H9 (cell line): Measurements from ENCODE around the gene DPY19L3. TPM values are rescaled to one million over a fixed set of nuclear protein-coding genes. Genes with fewer than 3 reads are reported as not detected.
A peak's percentile ranks its signal among the peaks of the same experiment; 100 is the strongest.

Source experiments
- DNase-seq: peaks from one replicate; pipeline ENCODE4 v3.0.0-alpha.2; 2017
- H2AFZ ChIP-seq: one replicate; pipeline ENCODE4 v1.6.1; 2013; ENCODE audit warnings: mild to moderate bottlenecking, low read length, control low read depth, moderate library complexity
- H2AK5ac ChIP-seq: 2 replicates; pipeline ENCODE4 v1.6.1; 2013; ENCODE audit warnings: low read length, control low read depth, mixed read lengths; ENCODE audit not compliant: insufficient read length
- H2BK120ac ChIP-seq: one replicate; pipeline ENCODE4 v1.6.1; 2013; ENCODE audit warnings: low read depth, mild to moderate bottlenecking, low read length, control low read depth, inconsistent platforms; ENCODE audit not compliant: poor library complexity, severe bottlenecking
- H2BK12ac ChIP-seq: 2 replicates; pipeline ENCODE4 v1.6.1; 2013; ENCODE audit warnings: low read length, control low read depth, mixed read lengths, low read depth; ENCODE audit not compliant: insufficient read length
- H2BK15ac ChIP-seq: 2 replicates; pipeline ENCODE4 v1.6.1; 2013; ENCODE audit warnings: low read depth, low read length, control low read depth
- H2BK20ac ChIP-seq: one replicate; pipeline ENCODE4 v1.6.1; 2013; ENCODE audit warnings: low read depth, mild to moderate bottlenecking, low read length, control low read depth, inconsistent platforms; ENCODE audit not compliant: poor library complexity, severe bottlenecking
- H2BK5ac ChIP-seq: 2 replicates; pipeline ENCODE4 v1.6.1; 2013; ENCODE audit warnings: low read length, control low read depth, mixed read lengths; ENCODE audit not compliant: insufficient read length
- H3K14ac ChIP-seq: 2 replicates; pipeline ENCODE4 v1.6.1; 2013; ENCODE audit warnings: low read length, control low read depth; ENCODE audit not compliant: insufficient read depth
- H3K18ac ChIP-seq: 2 replicates; pipeline ENCODE4 v1.6.1; 2013; ENCODE audit warnings: low read depth, mild to moderate bottlenecking, mixed read lengths, low read length, control low read depth; ENCODE audit not compliant: insufficient read length
- H3K23ac ChIP-seq: 2 replicates; pipeline ENCODE4 v1.6.1; 2013; ENCODE audit warnings: low read length, control low read depth, mixed read lengths, low read depth; ENCODE audit not compliant: insufficient read length
- H3K23me2 ChIP-seq: 2 replicates; pipeline ENCODE4 v1.6.1; 2013; ENCODE audit warnings: low read depth, mild to moderate bottlenecking, mixed read lengths, low read length, control low read depth; ENCODE audit not compliant: insufficient read length, poor library complexity, severe bottlenecking
- H3K27ac ChIP-seq: 2 replicates; pipeline ENCODE4 v1.5.1; 2013; ENCODE audit warnings: low read length, control low read depth, mixed read lengths, low read depth; ENCODE audit not compliant: insufficient read length
- H3K27me3 ChIP-seq: 2 replicates; pipeline ENCODE4 v1.6.1; 2013; ENCODE audit warnings: low read length, control low read depth, inconsistent platforms; ENCODE audit not compliant: insufficient read depth
- H3K4ac ChIP-seq: 2 replicates; pipeline ENCODE4 v1.6.1; 2013; ENCODE audit warnings: low read depth, mild to moderate bottlenecking, control low read depth, inconsistent platforms, low read length, moderate library complexity
- H3K4me1 ChIP-seq: 2 replicates; pipeline ENCODE4 v1.6.1; 2013; ENCODE audit warnings: low read length, control low read depth, inconsistent platforms; ENCODE audit not compliant: insufficient read depth
- H3K4me2 ChIP-seq: 2 replicates; pipeline ENCODE4 v1.6.1; 2013; ENCODE audit warnings: low read length, control low read depth, mixed read lengths; ENCODE audit not compliant: insufficient read length, insufficient read depth
- H3K56ac ChIP-seq: 2 replicates; pipeline ENCODE4 v1.6.1; 2013; ENCODE audit warnings: low read depth, mild to moderate bottlenecking, mixed read lengths, low read length, control low read depth; ENCODE audit not compliant: insufficient read length
- H3K79me1 ChIP-seq: 2 replicates; pipeline ENCODE4 v1.6.1; 2013; ENCODE audit warnings: low read depth, mild to moderate bottlenecking, moderate library complexity, low read length, control low read depth, inconsistent platforms; ENCODE audit not compliant: insufficient read depth, poor library complexity, severe bottlenecking
- H3K79me2 ChIP-seq: 2 replicates; pipeline ENCODE4 v1.6.1; 2013; ENCODE audit warnings: low read length, control low read depth, inconsistent platforms; ENCODE audit not compliant: insufficient read depth
- H3K9ac ChIP-seq: 2 replicates; pipeline ENCODE4 v1.6.1; 2013; ENCODE audit warnings: low read length, control low read depth, mixed read lengths; ENCODE audit not compliant: insufficient read length; ENCODE audit errors: extremely low read depth
- H3K9me3 ChIP-seq: one replicate; pipeline ENCODE4 v1.6.1; 2013; ENCODE audit warnings: low read depth, low read length, inconsistent platforms; ENCODE audit not compliant: control insufficient read depth
- H3T11ph ChIP-seq: one replicate; pipeline ENCODE4 v1.6.1; 2013; ENCODE audit warnings: mild to moderate bottlenecking, low read length, control low read depth, inconsistent platforms
- H4K20me1 ChIP-seq: one replicate; pipeline ENCODE4 v1.6.1; 2013; ENCODE audit not compliant: control insufficient read depth, insufficient read length, insufficient read depth
- H4K5ac ChIP-seq: 2 replicates; pipeline ENCODE4 v1.6.1; 2013; ENCODE audit warnings: low read depth, mild to moderate bottlenecking, mixed read lengths, low read length, control low read depth; ENCODE audit not compliant: insufficient read length
- H4K8ac ChIP-seq: replicated peaks from 2 replicates; pipeline ENCODE4 v1.6.1; 2013; ENCODE audit warnings: low read length, control low read depth, mixed read lengths, low read depth; ENCODE audit not compliant: insufficient read length
- H4K91ac ChIP-seq: 2 replicates; pipeline ENCODE4 v1.6.1; 2013; ENCODE audit warnings: low read depth, mild to moderate bottlenecking, moderate library complexity, mixed read lengths, low read length, control low read depth; ENCODE audit not compliant: insufficient read length
- H3K27ac Mint-ChIP-seq, 3 experiments: 2 replicates in 2 of 3; 3 replicates in 1 of 3; pipeline ENCODE4 v1.8.0; 2020 to 2021; ENCODE audit warnings: mixed read lengths in 3 of 3, mild to moderate bottlenecking in 1 of 3, moderate library complexity in 1 of 3
- H3K27me3 Mint-ChIP-seq: 2 replicates; pipeline ENCODE4 v1.8.0; 2021; ENCODE audit warnings: low read depth, mild to moderate bottlenecking, moderate library complexity, mixed read lengths
- H3K36me3 Mint-ChIP-seq, 3 experiments: 2 replicates in 2 of 3; 3 replicates in 1 of 3; pipeline ENCODE4 v1.8.0; 2020 to 2021; ENCODE audit warnings: low read depth in 3 of 3, mixed read lengths in 3 of 3; ENCODE audit not compliant: insufficient read depth in 1 of 3
- H3K4me1 Mint-ChIP-seq, 2 experiments: 2 replicates each; pipeline ENCODE4 v1.8.0; 2020; ENCODE audit warnings: mixed read lengths in 2 of 2
- H3K4me3 Mint-ChIP-seq, 2 experiments: 2 replicates in 1 of 2; 3 replicates in 1 of 2; pipeline ENCODE4 v1.8.0; 2020 to 2021; ENCODE audit warnings: mild to moderate bottlenecking in 2 of 2, mixed read lengths in 2 of 2, moderate library complexity in 1 of 2
- H3K9me3 Mint-ChIP-seq, 2 experiments: 2 replicates in 1 of 2; 3 replicates in 1 of 2; pipeline ENCODE4 v1.8.0; 2020; ENCODE audit warnings: mild to moderate bottlenecking in 2 of 2, mixed read lengths in 2 of 2, moderate library complexity in 1 of 2
- WGBS: extraction: QIAGEN DNeasy Blood & Tissue Kit; methylation state at CpG from one replicate; pipeline ENCODE4 v1.1.7; 2013; ENCODE audit warnings: missing lambda C conversion rate, low lambda C conversion rate, mixed read lengths; ENCODE audit not compliant: insufficient read length; ENCODE audit errors: extremely low coverage; 5-methylcytosine and 5-hydroxymethylcytosine counted together
- total RNA-seq: library from RNA; stranded (reverse); gene quantifications from 2 replicates; pipeline ENCODE4 v1.2.1, GENCODE V29; 2021
- TF ChIP-seq, protein P1 (sequence below): fragments of 200-600 bp; sonication (generic); conservative IDR thresholded peaks from 3 replicates; pipeline ENCODE4 v1.8.0; 2021; ENCODE audit warnings: antibody characterized with exemption, mild to moderate bottlenecking

Gene DPY19L3
- total RNA-seq, 1 experiment from 2014 or later, result 54.5 TPM

DNA sequence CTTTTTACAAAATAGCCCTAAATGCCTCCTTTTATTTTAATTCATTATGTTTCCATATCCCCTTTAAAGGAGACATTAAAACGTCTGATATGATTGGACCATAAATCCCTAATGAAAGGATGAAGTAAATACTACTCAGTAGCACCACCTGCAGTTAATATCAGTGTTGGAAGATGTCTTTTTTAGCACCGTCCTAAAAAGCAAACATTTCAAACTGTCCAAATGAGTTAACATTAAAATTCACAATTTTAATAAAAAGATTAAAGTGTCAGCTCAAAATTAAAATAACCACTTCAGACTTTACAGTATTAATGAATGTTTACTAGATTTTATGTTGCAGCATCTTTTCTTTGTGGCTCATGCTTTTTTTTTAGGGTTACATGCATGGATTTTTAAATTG lies 47.9 kb upstream of the DPY19L3 start:
- Histone ChIP-seq H4K8ac (no peak overlapping the region), H2BK5ac (no peak overlapping the region), H3K9me3 (no peaks in the 10 kb centered on the region), H3K4ac (no peak overlapping the region), H3K14ac (no peak overlapping the region), H3K79me2 (no peaks in the 10 kb centered on the region), H2AK5ac (no peak overlapping the region), H4K20me1 (no peaks in the 10 kb centered on the region), H2BK20ac (no peak overlapping the region), H3K9ac (no peak overlapping the region), H4K91ac (no peak overlapping the region), H3K23ac (no peak overlapping the region), H3K79me1 (no peaks in the 10 kb centered on the region), H3K4me1 (no peaks in the 10 kb centered on the region), H3K27ac (no peak overlapping the region), H2AFZ (no peak overlapping the region), H2BK12ac (no peak overlapping the region), H3K56ac (no peak overlapping the region), H3K27me3 (no peaks in the 10 kb centered on the region), H2BK15ac (no peak overlapping the region), H3T11ph (no peak overlapping the region), H2BK120ac (no peak overlapping the region), H3K4me2 (no peak overlapping the region), H4K5ac (no peak overlapping the region), H3K23me2 (no peaks in the 10 kb centered on the region), H3K18ac (no peak overlapping the region)
- Mint-ChIP-seq H3K36me3 (peaks cover 48 to 87% (median 74%) of the 10 kb centered on the region in 3 experiments; a peak in 6 of 7 replicates), H3K27ac (no peak overlapping the region), H3K9me3 (no peaks in the 10 kb centered on the region; a peak in 1 of 5 replicates), H3K27me3 (no peaks in the 10 kb centered on the region), H3K4me1 (no peaks in the 10 kb centered on the region), H3K4me3 (no peak overlapping the region)
- TF ChIP-seq, protein P1, sequence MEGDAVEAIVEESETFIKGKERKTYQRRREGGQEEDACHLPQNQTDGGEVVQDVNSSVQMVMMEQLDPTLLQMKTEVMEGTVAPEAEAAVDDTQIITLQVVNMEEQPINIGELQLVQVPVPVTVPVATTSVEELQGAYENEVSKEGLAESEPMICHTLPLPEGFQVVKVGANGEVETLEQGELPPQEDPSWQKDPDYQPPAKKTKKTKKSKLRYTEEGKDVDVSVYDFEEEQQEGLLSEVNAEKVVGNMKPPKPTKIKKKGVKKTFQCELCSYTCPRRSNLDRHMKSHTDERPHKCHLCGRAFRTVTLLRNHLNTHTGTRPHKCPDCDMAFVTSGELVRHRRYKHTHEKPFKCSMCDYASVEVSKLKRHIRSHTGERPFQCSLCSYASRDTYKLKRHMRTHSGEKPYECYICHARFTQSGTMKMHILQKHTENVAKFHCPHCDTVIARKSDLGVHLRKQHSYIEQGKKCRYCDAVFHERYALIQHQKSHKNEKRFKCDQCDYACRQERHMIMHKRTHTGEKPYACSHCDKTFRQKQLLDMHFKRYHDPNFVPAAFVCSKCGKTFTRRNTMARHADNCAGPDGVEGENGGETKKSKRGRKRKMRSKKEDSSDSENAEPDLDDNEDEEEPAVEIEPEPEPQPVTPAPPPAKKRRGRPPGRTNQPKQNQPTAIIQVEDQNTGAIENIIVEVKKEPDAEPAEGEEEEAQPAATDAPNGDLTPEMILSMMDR, result peak; percentile 38; the same call in 1 of the 3 replicates
- no CpG with 5 or more reads among the region's 2 CpGs for WGBS
- DNase-seq, result no peak
